SH-SY5Y (cell line): ENCODE data around the gene PLEKHO2.

Source experiments
- GATA2 ChIP-seq: IDR thresholded peaks from 2 replicates; pipeline ENCODE4 v1.6.1; 2011; ENCODE audit warnings: mild to moderate bottlenecking, low read depth, low read length
- GATA3 ChIP-seq: IDR thresholded peaks from 2 replicates; pipeline ENCODE4 v1.6.1; 2011; ENCODE audit warnings: low read depth, mild to moderate bottlenecking, low read length, moderate library complexity

DNA sequence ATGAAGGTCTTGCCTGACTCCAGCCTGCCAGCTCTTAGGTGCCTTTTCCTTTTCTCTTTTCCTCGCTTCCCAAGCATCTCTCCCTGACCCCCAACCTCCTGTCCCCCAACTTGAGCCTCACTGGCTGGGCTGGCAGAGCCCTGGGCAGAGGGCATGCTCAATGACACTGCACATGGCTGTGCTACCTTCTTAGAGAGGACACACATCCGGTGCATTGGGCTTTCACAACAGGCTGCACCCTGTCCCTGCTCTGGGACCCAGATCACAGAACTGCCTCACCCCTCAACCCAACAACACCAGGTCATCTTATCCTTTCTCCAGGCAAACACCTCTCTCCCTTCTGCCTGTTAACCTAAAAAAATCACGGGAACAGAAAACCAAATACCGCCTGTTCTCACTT lies 62.5 kb downstream of the PLEKHO2 start:
- TF ChIP-seq GATA3 (no peak), GATA2 (no peak)
